GM12865 (cell line): ENCODE data around the gene DSTN.

Experiments used
- DNase-seq: peaks from one replicate; pipeline ENCODE4 v3.0.0; 2010; ENCODE audit warnings: low read depth
- H3K4me3 ChIP-seq: 2 replicates; pipeline ENCODE4 v1.5.1; 2011; ENCODE audit warnings: mild to moderate bottlenecking, low read depth, low read length, control low read depth
- TF ChIP-seq, protein P1 (sequence below): IDR thresholded peaks from 2 replicates; pipeline ENCODE4 v1.5.1; 2011; ENCODE audit warnings: low read length, control low read depth, low read depth, inconsistent platforms; ENCODE audit not compliant: insufficient read depth; ENCODE audit errors: missing control alignments

Gene DSTN

DNA sequence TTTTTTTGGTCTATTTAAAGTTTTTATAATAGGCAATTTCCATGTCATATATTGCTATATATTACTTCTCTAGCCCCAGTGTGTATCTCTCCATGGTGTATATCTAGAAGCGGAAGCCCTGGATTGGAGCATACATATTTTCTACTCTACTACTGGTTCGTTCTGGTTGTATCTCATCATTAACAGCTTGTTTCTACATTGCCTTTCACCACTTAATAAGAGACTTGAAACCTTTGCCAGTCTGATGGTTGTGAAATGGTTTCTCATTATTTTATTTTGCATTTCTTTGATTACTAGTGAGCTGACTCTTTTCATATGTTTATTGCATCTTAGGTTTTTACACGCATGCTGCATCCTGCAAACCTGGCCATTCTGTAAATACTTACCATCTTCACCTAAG, 3.6 kb downstream of the DSTN start:
- no peak for DNase-seq
- H3K4me3 ChIP-seq = no peak overlapping the region
- TF ChIP-seq, protein P1, sequence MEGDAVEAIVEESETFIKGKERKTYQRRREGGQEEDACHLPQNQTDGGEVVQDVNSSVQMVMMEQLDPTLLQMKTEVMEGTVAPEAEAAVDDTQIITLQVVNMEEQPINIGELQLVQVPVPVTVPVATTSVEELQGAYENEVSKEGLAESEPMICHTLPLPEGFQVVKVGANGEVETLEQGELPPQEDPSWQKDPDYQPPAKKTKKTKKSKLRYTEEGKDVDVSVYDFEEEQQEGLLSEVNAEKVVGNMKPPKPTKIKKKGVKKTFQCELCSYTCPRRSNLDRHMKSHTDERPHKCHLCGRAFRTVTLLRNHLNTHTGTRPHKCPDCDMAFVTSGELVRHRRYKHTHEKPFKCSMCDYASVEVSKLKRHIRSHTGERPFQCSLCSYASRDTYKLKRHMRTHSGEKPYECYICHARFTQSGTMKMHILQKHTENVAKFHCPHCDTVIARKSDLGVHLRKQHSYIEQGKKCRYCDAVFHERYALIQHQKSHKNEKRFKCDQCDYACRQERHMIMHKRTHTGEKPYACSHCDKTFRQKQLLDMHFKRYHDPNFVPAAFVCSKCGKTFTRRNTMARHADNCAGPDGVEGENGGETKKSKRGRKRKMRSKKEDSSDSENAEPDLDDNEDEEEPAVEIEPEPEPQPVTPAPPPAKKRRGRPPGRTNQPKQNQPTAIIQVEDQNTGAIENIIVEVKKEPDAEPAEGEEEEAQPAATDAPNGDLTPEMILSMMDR = no peak

DNA sequence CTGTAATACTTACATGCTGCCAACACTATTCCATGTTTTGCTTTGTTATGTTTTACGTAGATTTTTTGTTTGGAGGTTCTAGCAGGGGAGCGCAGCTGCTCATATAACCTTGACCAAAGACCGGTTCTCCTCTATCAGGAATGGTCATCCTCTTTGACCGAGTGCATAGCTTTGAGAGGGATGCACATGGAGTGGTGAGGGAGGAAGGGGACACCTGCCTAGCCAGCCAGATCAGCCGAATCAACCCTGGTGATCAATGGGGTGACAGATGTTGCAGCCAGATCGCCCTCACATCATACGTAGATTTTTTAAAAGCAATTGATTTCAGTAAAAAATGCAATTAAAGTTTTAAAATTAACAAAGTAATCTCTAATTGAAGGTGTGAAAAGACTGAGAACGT, 6.3 kb downstream of the DSTN start:
- TF ChIP-seq, protein P1 = no peak
- DNase-seq = no peak

DNA sequence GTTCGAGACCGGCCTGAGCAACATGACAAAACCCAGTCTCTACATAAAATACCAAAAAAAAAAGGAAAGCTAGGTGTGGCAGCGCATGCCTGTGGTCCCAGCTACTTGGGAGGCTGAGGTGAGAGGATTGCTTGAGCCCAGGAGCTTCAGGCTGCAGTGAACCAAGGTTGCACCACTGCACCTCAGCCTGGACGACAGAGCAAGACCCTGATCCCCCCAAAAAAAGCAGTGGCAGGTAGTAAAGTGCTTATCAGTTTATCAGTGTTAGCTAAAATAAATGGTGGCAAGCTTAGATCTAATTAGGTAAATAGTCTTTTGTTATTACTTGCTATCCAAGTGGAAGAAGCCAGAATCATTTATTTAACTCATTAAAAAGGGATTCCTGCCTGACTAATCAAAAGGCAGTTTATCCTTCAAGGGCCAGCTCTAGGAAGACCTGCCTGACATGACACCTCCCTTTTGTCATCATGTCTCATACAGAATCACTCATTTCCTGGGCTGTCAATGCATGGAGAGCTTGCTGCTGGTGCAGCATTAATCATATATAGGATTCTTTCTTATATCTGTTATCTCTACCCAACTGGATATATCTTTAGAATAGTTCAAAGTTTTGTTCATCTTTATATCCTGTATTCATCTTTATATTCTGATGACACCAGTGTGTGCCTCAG, 9.6 kb downstream of the DSTN start:
- DNase-seq = no peak
- TF ChIP-seq, protein P1 = no peak
- no peak overlapping the region for H3K4me3 ChIP-seq

More for the DNA sequence above, 6.3 kb downstream of the DSTN start:
- no peak overlapping the region for H3K4me3 ChIP-seq

DNA sequence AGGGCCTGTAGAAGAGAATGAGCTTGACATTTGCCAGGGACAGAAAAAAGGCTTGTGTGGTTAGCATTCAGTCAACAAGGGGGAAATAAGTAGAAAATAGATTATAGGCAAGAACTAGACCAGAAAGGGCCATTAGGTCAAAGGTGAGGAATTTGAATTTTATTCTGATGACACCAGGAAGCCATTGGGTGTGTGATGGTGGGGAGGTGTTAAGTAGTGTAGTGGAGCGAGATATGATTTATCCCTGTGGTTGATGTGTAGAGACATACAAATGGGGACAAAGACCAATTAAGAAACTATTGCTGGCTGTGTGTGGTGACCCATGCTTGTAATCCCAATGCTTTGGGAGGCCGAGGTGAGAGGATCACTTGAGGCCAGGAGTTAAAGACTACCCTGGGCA, 11.0 kb downstream of the DSTN start:
- TF ChIP-seq, protein P1 = no peak
- DNase-seq = no peak
- H3K4me3 ChIP-seq = no peak overlapping the region

DNA sequence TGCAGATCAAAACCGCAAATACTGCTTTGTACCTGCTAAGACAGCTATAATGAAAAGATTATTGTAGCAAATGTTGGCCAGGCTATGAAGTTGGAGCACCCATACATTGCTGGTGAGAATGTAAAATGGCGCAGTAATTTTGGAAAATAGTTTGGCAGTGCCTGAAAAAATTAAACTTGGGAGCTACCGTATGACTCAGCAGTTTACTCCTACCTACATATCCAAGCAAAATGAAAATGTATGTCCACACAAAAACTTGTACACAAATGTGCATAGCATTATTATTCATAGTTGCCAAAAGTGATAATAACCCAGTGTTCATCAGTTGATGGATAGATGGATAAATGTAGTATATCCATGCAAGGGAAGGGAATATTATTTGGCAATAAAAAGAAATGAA, 13.3 kb downstream of the DSTN start:
- no peak overlapping the region for H3K4me3 ChIP-seq
- TF ChIP-seq, protein P1 = no peak
- DNase-seq = no peak

DNA sequence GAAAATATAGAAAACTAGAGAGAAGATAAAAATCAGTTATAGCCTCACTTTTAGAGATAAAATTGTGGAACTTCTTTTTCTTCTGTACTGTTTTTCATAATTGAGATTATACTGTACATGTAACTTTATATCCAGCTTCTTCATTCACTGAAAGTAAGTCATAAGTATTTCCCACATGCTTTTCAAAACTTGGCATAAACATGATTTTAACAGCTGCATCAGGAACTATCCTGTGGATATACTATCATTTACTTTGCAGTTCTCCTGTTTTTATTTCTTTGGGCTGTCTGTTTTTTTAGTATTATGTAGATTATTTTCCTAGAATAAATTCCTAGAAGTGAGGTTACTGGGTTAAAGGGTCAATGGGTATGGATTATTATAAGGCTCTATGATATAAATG, 14.8 kb downstream of the DSTN start:
- no peak for DNase-seq
- TF ChIP-seq, protein P1 = no peak
- no peak overlapping the region for H3K4me3 ChIP-seq

DNA sequence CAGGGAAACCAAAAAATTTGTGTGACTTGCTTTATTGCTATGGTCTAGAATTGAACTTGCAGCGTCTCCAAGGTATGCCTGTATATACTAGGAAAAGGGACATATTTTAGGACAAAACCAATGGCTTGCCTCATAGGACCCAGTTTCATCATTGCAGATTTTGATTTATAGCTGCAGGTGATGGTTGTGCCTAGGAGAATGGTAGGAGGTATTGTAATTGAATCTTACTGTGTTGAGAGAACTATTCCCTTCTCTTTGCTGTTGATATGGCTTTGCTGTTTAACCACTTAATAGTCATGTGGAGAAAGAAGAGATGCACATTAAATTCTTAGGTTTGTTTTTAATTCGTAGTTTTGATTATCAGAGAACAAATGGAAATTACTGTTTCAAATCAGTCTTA, 16.4 kb downstream of the DSTN start:
- no peak for DNase-seq
- TF ChIP-seq, protein P1 = no peak
- H3K4me3 ChIP-seq = no peak overlapping the region
